NCI-H460 (cell line): Measurements from ENCODE around the gene ROR1. TPM values are rescaled to one million over a fixed set of nuclear protein-coding genes. Genes with fewer than 3 reads are reported as not detected.
"Not testable (repeated sequence)": the region's sequence is repeated elsewhere in the genome, so short reads cannot be mapped to it uniquely, and the experiment has no call there.

Source experiments
- DNase-seq: peaks from one replicate; pipeline ENCODE4 v3.0.0-alpha.2; 2016; ENCODE audit warnings: low read depth; ENCODE audit errors: extremely low read depth
- total RNA-seq: library from RNA; depleted of rRNA; stranded (reverse); fragments of >200 nt; shearing (Covaris generic); gene quantifications from 2 replicates; pipeline ENCODE4 v1.2.3, GENCODE V29; 2014

ROR1 gene
- total RNA-seq, 1 experiment from 2014 or later: 1.6 TPM

- no peak for DNase-seq
These were observed 299.9 kb downstream of the ROR1 start for GRCh38 chr1:64073705-64074104.

GRCh38 chr1:64074767-64075166 is 300.9 kb downstream of the ROR1 start:
- DNase-seq: no peak

- no peak for DNase-seq
These were observed 303.6 kb downstream of the ROR1 start for GRCh38 chr1:64077281-64077940.

DNA sequence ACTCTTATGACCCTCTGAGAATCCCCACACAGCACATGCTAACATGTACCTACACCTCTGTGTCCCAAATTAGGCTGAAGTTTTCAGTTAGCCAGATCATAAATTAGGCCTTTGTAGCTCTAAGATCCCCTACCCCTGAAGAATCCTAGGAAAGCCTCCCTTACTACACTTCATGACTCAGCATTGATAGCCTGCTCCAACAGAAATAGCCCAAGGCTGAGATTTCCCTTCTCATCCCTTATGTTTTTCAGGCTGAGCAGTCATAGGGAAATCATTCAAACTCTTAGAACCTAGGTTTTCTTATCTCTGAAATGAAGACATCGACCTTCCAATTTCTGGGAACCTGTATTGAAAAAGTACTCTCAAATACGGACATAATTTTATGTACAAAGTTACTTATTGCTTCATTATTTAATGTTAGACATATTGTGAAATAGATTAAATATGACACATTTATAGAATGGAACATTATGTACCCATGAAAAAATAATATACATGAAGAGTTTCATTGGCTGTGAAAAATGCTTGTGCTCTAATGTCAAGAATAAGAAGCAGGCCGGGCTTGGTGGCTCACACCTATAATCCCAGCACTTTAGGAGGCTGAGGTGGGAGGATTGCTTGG is 307.2 kb downstream of the ROR1 start:
- DNase-seq: no peak

DNA sequence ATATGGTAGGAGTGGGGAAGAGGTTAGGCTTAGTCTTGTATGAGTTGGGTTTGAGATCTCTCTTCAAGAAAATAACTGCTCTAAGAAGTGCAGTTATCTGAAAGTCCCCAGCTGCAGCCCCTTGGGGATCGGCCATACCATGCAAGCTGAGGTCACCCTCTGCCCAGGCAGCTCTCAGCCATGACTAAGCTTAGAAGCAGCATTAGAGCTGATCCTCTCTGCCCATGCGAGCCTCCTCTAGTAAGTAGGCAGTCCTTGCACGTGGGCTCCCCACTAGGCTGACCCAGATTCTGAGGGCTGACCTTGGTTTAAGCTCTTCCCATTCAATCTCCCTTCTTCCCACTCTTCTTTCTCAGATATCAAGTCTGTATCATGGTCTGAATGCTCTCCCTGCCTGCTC is 308.6 kb downstream of the ROR1 start:
- no peak for DNase-seq

DNA sequence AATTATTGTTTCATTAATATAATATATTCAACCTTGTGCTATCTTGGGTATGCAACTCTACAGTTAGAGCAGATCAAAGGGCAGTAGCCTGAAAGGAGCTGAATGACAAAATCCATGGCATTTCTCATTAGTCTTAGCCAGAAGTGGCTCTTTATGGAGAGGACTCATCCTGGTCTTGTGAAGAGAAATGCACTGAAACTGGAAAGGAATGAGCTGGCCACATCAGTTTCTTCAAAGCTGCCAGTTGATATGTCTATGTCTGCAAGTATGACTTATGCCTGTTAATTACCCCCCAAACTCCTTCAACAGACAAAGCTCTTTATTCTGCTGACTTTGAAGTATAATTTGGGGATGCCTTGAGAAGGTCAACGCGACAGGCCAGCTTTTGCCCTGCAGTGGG is 310.6 kb downstream of the ROR1 start:
- no peak for DNase-seq

- no peak for DNase-seq
These were observed 314.0 kb downstream of the ROR1 start for GRCh38 chr1:64087768-64088167.

GRCh38 chr1:64090436-64090835 is 316.6 kb downstream of the ROR1 start:
- DNase-seq: no peak

- no peak for DNase-seq
These were observed 319.1 kb downstream of the ROR1 start for GRCh38 chr1:64092851-64093371.

DNA sequence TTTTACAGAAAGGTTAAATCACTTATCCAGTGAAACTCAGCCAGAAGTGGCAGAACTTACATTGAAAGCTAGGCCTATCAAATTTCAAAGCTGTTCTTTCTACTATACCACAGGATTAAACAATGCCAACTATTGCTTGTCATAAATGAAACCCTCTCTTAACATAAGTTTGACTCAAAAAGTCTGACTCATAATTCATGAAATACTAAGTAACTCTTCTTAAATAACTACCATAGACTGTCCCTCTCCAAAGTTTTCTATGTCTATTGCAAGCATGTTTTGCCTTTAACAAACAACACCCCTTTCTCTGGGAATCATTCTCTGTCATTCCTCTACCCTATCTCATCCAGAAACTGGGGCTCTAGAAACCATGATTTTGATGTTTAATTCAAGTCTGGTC is 320.1 kb downstream of the ROR1 start:
- no peak for DNase-seq

GRCh38 chr1:64095832-64096231 is 322.0 kb downstream of the ROR1 start:
- DNase-seq: no peak

- DNase-seq: no peak
These were observed 324.0 kb downstream of the ROR1 start for GRCh38 chr1:64097859-64098258.

DNA sequence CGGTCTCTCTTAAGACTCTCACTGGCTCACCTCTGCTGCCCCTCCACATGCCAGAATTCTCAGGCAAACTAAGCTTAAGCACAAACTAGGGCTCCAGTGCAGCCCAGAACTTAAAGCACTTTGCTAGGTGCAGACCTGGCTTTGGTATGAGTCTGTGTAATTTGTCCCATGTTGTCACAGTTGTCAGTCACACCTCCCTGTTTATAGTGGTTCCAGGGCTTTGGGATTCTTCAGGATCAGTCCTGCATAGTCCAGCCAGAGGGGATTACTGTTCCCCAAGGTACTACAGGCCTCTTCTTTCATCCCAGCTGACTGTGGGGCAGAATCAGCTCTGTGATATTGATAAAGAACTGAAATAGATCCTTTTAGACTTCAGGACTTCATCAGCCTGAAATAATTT is 324.6 kb downstream of the ROR1 start:
- no peak for DNase-seq

- no peak for DNase-seq
These were observed 325.2 kb downstream of the ROR1 start for GRCh38 chr1:64098846-64099582.

GRCh38 chr1:64100791-64101190 is 327.0 kb downstream of the ROR1 start:
- no peak for DNase-seq

DNA sequence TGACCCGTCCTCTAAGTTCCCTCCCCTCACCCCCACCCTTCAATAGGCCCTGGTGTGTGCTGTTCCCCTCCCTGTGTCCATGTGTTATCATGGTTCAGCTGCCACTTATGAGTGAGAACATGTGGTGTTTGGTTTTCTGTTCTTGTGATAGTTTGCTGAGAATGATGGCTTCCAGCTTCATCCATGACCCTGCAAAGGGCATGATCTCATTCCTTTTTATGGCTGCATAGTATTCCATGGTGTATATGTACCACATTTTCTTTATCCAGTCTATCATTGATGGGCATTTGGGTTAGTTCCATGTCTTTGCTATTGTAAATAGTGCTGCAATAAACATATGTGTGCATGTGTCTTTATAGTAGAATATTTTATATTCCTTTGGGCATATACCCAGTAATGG is 330.8 kb downstream of the ROR1 start:
- DNase-seq: not testable (repeated sequence)

DNA sequence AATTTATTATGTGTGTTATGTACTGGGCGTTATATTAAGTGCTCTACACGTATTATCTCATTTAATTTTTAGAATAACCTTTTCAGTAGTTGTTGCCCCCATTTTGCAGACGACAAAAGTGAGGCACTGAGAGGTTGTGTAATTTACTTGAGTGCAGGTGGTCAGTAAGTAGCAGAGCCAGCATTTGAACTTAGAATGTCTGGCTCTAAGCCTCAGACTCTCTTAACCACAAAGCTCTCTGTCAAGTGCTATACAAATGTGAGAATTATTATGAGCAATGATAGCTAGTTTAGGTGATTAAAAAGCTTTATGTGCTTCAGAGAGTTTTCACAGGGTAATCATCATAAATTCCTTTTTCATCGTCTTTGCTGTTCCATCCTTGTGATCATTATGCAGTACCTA is 333.3 kb downstream of the ROR1 start:
- no peak for DNase-seq

- no peak for DNase-seq
These were observed 333.8 kb downstream of the ROR1 start for GRCh38 chr1:64107632-64108031.

DNA sequence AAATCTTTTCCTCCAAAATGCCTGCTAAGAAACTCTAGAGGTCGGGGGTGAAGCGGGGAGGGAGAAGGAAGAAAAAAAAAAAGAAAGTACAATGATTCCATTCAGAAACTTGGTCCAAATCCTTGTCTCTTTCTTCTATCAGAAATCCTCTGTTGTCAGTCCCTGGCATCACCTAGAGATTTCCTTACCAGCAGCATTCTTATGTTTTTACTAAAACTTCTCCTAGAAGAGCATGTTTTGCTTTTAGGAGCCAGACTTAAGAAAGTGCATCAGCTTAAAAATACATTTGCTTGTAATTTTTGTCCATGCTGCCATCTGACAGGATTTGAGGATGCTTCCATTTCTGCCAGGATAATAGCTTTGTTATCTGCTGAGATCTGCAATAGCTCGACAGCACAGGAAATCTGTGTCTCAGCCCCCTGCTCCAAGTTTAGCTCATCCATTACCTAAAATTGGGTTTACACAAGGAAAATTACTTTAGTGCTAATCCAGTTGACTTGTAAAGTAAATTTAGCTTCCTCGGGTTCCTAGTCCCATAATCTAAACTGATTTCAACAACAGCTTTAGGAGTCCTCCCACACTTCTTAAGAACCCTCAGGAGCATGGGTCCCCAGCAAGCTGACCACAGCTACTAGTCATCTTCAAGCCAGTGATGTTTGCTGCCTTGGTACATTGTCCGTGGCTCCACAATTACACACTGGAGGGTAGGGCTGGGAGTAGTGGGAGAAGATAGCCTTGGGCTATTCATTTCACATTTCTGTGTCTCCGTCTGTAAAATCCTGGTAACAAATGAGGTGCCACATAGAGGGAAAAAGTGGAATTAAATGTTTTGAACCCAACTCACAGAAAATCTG is 337.3 kb downstream of the ROR1 start:
- DNase-seq: no peak

GRCh38 chr1:64111787-64112186 is 338.0 kb downstream of the ROR1 start:
- DNase-seq: no peak

DNA sequence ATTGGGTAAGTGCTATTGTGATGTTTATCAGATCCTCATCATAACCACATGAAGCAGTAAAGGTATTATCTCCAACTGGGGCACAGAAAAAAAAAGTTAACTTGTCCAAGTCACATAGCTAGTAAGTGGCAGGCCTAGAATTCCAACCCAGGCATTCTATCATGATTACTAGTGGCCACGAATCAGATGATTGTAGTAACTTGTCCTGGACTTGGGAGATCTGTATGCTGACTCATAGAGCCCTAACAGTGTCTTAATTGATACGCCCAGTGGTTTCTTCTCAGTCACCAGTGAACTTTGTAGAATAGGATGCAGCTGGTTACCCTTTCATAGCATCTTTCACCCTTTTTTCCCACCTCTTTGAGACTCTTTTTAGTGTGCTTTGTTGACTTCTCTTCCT is 338.5 kb downstream of the ROR1 start:
- DNase-seq: no peak
